ENCODE data around the gene CPLX1.
A peak's percentile ranks its signal among the peaks of the same experiment; 100 is the strongest.
"Not testable (repeated sequence)": the region's sequence is repeated elsewhere in the genome, so short reads cannot be mapped to it uniquely, and the experiment has no call there.

CPLX1 gene

DNA sequence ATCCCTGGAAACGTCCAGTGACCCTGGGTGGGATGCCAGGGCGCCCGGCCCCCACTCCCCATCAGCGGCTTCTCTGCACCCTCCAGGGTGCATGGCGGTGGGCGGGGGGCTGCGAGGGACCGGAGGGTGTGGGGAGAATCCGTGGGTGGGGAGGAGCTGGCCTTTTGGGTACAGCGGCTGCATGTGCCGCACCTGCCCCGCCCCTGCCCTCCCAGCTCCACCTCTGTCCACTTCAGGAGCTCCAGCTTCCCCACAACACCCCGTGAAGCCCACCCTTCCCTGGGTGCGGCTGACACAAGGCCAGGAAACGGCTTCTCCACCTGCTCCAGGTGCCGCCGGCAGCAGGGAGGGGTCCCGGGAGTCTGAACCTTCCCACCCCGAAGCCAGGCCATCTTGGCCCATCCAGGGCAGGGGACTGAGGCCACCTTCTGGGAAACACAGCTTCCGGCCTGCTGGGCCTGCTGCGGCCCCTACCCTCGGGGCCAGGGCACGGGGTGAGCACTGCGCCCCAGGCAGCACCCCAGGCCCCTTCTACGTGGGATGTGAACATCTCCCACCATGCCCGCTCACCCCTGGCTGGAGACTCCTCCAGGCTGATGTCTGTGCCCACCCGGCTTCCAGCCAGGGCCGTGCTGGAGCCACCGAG, 34.6 kb downstream of the CPLX1 start:
- no peak for DNase-seq

DNA sequence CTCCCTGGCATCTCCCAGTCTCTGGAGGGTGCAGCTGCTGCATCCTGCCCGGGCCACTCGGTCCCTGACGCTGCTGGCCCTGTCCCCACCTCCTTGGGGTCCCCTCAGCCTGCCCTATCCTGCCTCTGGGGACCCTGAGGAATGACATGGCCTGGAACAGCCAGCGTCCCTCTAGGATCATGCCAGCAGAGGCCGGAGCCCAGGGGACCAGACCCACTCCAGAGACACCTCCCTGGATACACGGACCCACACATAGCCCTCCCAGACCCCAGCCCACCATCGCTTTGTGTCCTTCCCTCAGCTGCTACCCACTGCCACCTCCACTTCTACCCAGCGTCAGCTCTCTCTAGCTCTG, 35.5 kb downstream of the CPLX1 start:
- DNase-seq: no peak

DNA sequence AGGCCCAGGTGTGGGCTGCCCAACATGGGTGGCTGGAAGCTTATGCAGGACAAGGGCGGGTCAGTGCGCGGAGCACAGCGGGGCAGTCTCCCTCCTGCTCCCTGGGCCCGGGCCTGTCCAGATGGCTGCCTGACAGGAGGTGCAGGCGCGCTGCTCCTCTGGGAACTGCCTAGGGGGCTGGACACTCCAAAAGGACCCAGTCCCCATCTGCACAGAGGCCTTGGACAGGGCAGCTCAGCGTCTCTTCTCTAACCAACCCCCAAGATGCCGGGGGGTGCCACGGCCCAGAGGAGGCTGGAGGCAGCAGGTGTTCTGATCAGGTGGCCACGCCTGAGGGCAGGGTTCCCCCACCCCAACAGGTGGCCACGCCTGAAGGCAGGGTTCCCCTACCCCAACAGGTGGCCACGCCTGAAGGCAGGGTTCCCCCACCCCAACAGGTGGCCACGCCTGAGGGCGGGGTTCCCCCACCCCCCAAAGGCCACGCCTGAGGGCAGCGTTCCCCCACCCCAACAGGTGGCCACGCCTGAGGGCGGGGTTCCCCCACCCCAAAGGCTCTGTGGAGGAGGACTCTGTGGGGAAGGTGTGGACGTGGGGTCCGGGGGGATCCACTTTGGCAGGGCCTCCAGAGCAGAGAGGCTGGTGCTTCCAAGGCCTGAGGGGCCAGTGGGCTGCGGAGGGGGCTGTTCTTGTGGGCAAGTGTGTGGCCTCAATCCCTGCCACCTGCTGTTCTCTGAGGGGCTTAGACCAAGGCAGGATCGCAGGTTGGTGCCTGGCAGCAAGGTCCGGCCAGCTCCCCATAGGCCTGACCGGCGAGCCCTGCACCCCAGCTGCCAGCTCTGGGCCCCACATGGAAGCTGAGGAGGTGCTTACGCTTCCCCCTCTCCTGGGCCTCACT, 36.1 kb downstream of the CPLX1 start:
- no peak for DNase-seq

DNA sequence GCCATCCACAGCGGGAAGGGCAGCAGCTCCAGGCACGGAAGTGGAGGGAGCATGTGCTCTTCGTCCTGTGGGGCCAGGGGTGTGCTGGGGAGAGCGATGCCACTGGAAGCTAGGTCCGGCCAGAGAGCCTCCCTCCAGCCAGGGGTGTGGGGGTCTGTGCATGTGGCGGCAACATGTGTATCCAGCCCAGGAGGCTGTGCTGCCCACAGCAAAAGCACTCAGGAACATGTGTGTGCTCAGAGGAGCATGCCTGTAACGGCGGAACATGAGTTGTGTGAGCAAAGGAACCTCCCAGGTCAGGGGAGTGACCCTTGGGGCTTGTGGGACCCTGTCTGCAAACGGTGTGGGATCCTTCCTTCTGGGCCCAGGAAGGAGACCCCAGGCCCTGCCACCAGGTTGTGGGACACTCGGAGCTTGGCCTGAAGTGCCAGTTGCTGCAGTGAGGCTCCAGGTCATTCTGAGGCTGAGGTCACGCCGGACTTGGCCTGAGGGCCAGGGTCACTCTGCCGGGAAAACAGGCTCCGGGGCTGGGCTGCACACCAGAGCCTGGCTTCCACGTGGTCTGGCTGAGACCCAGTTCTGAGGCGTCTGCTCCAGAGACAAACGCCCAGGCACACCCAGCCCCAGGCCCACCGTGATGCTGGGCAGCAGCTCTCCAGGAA, 37.2 kb downstream of the CPLX1 start:
- no peak for DNase-seq

- no peak for DNase-seq
These were observed 37.8 kb downstream of the CPLX1 start for GRCh38 chr4:788006-788635.

DNA sequence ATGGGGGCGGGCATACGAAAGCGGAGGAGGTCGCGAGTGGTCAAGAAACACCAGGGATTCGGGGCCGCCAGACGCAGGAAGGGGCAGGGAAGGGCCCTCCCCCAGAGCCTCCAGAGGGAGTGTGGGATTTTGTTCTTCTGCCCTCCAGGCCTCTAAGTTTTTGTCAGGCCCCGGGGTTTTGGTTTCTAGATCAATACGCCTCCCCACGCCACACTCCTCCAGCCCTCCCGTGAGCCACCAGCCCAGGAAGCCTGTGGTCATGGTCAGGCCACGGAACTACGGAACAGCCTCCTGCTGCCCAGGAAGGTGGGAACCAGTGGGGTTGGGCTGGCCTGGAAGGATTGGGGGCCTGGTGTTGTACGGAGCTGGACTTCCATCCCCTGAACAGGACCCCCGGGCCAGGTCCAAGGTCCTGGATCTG, 38.4 kb downstream of the CPLX1 start:
- DNase-seq: no peak

GRCh38 chr4:786861-787300, 39.0 kb downstream of the CPLX1 start:
- no peak for DNase-seq

DNA sequence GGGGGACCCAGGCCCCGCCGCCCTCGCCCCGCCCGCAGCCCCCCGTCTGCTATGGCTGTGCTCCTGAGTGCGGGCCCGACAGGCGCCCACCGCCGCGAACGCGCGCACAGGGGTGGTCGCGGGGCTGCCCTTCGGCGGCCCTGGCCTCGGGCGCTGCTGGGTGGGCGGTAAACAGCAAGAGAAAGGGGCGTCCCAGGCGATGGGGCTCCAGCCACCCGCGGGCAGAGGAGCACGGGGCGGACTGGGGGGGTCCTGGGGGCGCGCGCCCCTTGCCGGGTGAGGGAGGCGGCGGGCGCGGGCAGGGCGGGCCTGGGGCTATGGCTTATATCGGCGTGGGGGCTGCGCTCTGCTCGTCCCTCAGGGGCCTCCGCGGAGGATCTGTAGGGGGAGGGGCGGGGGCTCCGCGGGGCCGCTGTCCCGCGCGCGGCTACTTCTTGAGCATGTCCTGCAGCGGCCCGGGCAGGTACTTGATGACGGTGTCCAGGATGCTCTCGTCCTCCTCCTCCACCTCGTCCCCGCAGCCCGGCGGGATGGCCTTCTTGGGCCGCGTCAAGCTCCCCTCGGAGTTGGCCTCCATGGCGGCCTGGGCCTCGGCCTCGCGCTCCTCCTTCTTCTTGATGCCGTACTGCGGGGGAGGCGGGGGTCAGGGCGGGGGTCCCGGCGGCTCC, 39.7 kb downstream of the CPLX1 start:
- DNase-seq: no peak

GRCh38 chr4:785332-786073, 40.4 kb downstream of the CPLX1 start:
- no peak for DNase-seq

GRCh38 chr4:784401-785331, 41.3 kb downstream of the CPLX1 start:
- DNase-seq: no peak

DNA sequence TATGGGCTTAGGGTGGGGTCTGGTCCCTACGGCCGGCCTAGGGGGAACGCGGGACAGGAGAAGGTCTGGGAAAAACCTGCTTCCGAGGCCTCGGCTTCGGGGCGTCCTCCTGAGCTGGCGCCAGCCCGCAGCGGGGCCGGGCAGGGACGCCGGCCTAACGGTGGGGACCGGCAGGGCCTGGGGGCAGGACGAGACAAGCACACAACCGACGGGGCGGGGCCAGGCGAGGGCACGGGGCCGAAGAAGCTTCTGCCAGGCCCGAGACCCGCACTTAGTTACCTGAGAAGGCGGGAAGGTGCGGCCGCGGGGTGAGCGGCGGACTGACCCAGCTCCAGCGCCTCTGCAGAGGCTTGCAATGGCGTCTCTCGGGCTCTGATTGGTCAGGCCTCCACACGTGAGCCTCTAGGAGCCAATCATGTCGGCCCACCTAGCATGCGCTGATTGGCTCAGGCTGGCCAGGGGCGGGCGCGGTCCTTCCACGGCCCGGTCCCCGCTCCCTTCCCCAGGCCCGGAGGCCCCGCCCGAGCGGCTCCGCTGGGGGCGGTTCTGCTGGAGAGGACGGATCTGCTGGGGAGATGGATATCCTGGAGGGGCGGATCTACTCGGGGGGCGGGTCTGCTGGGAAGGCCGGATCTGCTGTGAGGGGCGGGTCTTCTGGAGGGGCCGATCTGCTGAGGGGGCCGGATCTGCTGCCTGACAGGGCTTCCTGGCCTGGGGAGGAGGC, 44.3 kb downstream of the CPLX1 start:
- peak; percentile 99 for DNase-seq

DNA sequence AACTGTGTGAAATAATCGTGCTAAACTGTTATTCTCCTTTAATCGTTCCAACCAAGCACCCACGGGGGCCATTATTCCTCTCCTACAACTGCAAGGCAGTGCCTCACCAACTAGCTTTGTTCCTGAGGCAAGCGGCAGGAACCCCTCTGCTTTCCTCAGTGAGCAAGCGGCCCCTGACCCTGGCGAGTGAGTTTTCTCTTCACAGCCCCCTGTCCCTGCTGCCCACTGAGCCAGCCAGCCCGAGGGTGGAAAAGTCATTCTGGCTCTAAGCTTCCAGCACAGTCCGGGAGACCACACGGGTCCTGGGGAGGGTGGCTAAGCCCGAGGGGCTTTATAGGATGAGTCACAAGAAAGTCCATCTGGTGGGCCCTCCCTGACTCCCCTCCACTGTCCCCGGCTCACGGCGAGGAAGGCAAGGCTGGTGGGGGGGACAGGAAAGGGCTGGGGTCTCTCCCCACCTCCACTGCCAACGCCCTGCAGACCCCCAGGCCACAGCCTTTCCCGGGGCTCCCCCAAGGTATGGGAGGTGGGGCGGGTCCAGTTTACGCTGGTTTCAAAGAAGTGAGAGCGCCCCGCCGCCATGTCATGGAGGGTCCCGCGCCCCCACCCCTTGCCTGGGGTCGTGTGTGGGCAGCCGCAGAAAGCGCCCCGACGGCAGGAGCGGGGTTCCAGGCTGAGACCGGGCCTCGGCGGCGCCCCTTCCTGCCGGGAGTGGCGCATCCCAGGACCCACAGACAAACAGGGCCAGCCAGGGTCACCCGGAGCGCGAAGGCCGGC, 45.0 kb downstream of the CPLX1 start:
- DNase-seq: no peak

DNA sequence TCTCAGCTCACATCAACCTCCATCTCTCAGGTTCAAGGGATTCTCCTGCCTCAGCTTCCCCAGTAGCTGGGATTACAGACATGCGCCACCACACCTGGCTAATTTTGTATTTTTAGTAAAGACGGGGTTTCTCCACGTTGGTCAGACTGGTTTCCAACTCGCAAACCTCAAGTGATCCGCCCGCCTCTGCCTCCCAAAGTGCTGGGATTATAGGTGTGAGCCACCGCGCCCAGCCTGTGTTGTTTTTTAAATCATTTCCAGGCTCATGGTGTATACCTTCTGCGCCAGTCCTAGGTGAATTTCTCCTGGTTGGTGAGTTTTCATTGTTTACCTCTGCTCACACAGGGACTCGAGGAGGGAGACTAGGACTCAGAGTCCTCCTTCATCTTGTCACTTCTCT, 45.7 kb downstream of the CPLX1 start:
- DNase-seq: not testable (repeated sequence)

GRCh38 chr4:779555-779954, 46.4 kb downstream of the CPLX1 start:
- no peak for DNase-seq

DNA sequence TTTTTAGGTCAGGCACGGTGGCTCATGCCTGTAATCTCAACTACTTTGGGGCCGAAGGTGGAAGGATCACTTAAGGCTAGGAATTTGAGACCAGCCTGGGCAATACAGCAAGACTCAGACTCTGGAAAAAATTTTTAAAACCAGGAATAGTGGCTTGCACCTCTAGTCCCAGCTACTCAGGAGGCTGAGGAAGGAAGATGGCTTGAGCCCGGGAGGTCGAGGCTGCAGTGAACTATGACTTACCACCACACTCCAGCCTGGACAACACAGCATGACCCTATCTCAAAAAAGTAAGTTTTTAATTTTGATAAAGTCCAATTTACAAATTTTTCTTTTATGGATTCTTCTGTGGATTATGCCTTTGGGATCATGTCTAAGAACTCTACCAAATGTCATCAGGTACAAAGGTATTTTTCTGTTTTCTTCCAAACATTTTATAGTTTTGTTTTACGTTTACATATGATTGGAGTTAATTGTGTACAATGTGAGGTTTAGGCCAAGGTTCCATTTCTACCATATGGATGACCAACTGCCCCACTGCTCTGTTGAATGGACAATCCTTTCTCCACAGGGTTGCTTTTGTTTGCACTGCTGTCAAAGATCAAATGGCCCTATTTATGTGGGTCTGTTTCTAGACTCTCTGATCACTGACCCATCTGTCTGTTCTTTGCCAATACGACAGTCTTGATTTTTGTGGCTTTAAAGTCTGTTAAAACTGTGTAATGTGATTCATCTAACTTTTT, 48.2 kb downstream of the CPLX1 start:
- DNase-seq: no peak

DNA sequence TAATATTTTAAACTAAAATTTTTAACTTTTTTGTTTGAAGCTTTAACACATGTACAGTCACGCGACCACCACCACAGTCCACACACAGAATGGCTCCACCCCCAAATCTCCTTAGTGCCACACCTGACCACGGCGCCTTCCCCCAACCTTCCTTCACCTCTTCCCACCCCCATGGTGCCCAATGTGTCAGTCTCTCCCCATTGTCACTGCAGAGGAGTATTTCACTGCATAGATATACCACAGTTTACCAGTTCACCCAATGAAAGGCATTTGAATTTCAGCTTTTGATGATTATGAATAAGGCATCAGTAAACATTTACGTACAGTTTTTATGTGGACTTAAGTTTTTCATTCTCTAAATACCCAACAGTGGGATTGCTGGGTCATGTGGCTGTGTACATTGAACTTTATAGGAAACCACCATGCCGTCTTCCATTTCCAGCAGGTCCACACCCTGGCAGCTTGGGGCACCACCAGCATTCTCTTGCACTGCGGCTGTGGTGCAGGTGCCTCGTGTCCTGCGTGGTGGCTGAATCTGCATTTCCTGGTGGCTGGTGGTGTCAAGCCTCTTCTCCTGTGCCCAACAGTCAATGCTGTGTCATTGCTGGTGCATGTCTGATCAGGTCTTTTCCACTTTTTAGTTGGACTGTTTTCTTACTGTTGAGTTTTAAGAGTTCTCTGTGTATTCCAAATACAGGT, 49.0 kb downstream of the CPLX1 start:
- DNase-seq: no peak

- DNase-seq: not testable (repeated sequence)
These were observed 50.4 kb downstream of the CPLX1 start for GRCh38 chr4:775485-775884.
